Measurements from ENCODE around the gene MED12L.
"Not testable (repeated sequence)": the region's sequence is repeated elsewhere in the genome, so short reads cannot be mapped to it uniquely, and the experiment has no call there.

The MED12L gene

GRCh38 chr3:151168269-151169094 is 83.0 kb downstream of the MED12L start:
- no peak for TF ChIP-seq POLR2A (IDR thresholded peaks at IDR 0.05; ENCODE audit: low read depth, low read length)
- DNase-seq (ENCODE audit: insufficient read length, low spot score) (peak; percentile 26), FAIRE-seq (peak; percentile 53)

DNA sequence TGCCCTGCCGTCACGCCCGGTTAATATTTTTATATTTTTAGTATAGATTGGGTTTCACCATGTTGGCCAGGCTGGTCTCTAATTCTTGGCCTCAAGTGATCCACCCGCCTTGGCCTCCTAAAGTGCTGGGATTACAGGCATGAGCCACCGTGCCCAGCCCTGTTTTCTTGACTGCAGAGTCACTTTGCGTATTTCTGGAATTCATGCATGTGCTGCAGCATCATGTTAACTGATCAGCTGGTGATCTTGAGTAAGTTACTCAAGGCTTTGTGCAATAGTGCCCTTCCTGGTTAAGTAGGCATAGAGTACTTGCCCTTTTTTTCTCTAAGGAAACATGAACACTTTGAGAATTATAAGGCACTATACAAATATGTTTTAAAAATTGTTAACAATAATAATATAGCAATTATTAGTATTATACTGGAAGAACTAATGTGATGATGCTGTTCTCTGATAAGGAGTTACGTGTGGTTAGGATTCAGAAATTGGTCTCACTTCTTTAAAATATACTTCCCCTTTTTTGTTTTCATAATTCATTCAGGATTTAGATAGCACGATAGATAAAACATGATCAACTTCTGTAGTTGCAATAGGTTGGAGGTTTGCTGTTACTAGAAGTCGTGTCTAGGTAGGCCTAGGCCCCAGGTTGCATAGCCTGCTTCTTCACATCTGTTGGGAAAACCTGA is 83.9 kb downstream of the MED12L start:
- FAIRE-seq (no peak), DNase-seq (ENCODE audit: insufficient read length, low spot score) (no peak)
- no peak for TF ChIP-seq POLR2A (IDR thresholded peaks at IDR 0.05; ENCODE audit: low read depth, low read length)

GRCh38 chr3:151169948-151170679 is 84.7 kb downstream of the MED12L start:
- FAIRE-seq, result not testable (repeated sequence)

DNA sequence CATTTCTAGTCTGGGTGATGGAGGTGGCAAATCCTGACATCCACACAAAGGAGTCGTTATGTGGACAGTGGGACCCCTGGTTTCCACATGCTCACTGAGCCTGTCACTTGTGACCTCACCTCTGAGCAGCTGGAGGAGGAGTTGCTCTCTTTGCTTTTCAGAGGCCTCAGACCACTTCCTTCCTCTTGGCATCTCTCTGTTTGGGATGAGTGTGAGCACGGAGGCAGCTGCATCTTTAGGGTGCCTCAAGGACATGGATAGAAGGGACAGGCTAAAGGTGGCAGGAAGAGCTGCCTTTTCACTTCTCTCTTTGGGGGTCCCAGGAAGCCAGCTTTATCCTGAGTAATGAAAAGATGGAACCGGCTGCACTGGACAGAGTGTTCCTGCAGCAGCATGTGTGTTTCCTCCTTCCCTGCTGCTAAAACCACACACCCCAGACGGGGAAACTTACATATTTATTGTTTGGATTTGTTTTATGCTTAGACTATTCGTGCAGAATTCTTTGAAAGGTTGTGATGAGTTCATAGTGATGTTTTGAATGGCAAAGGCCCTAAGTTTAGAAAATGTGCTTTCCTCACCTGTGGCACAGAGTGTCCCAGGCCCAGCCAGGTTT is 85.8 kb downstream of the MED12L start:
- DNase-seq (ENCODE audit: insufficient read length, low spot score) (no peak), FAIRE-seq (no peak)
- TF ChIP-seq POLR2A (IDR thresholded peaks at IDR 0.05; ENCODE audit: low read depth, low read length), result no peak

More at GRCh38 chr3:151169948-151170679, 84.7 kb downstream of the MED12L start:
- not testable (repeated sequence) for DNase-seq (ENCODE audit: insufficient read length, low spot score)

DNA sequence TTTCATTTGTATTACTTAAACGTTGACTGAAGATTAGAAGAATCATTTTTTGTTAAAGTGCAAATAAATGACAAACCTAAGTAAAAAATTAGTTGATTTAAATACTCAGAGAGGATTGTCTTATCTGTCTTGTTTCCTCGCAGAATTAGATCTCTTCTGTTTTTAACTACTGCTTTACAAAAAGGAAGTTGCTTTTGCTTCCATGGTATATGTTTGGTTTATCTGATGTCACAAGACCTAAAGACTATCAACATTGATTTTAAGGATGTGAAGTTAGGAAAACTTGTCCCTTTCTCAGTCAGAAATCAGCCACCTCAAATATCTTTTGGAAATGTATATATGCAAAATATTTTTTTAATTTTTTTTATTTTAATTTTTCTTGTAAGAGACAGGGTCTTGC is 88.9 kb downstream of the MED12L start:
- no peak for DNase-seq (ENCODE audit: insufficient read length, low spot score)
- TF ChIP-seq POLR2A (IDR thresholded peaks at IDR 0.05; ENCODE audit: low read depth, low read length), result no peak
- no peak for FAIRE-seq

GRCh38 chr3:151175952-151176351 is 90.5 kb downstream of the MED12L start:
- TF ChIP-seq POLR2A (IDR thresholded peaks at IDR 0.05; ENCODE audit: low read depth, low read length), result no peak
- DNase-seq (ENCODE audit: insufficient read length, low spot score), result no peak
- FAIRE-seq, result no peak

GRCh38 chr3:151178208-151178845 is 92.9 kb downstream of the MED12L start:
- DNase-seq (ENCODE audit: insufficient read length, low spot score) (no peak), FAIRE-seq (no peak)
- TF ChIP-seq POLR2A (IDR thresholded peaks at IDR 0.05; ENCODE audit: low read depth, low read length), result no peak

- no peak for TF ChIP-seq POLR2A (IDR thresholded peaks at IDR 0.05; ENCODE audit: low read depth, low read length)
- no peak for DNase-seq (ENCODE audit: insufficient read length, low spot score)
- FAIRE-seq, result no peak
These were observed 97.0 kb downstream of the MED12L start for GRCh38 chr3:151182349-151183079.

- DNase-seq (ENCODE audit: insufficient read length, low spot score) (no peak), FAIRE-seq (no peak)
- TF ChIP-seq POLR2A (IDR thresholded peaks at IDR 0.05; ENCODE audit: low read depth, low read length), result no peak
These were observed 97.8 kb downstream of the MED12L start for GRCh38 chr3:151183265-151183671.

- no peak for DNase-seq (ENCODE audit: insufficient read length, low spot score)
- no peak for TF ChIP-seq POLR2A (IDR thresholded peaks at IDR 0.05; ENCODE audit: low read depth, low read length)
- FAIRE-seq, result no peak
These were observed 105.6 kb downstream of the MED12L start for GRCh38 chr3:151191095-151191494.

DNA sequence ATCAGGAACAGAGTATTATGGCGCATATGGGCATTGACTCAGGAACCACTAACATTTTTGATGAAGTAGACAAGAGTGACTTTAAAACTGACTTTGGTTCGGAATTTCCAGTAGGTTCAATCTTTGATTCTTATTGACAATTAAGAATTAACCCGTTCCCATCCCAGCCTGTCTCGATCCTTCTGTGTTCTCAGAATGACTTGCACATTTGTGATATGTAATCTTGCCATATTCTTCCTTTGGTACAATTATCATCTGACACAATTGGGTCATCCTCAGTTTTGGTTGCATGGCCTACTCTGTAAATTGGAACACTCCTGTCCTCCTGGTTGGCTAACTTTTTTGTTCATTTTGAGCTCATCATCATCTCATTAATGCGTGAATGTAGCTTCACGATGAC is 107.1 kb downstream of the MED12L start:
- no peak for FAIRE-seq
- DNase-seq (ENCODE audit: insufficient read length, low spot score), result no peak
- TF ChIP-seq POLR2A (IDR thresholded peaks at IDR 0.05; ENCODE audit: low read depth, low read length), result no peak

GRCh38 chr3:151195826-151196225 is 110.4 kb downstream of the MED12L start:
- DNase-seq (ENCODE audit: insufficient read length, low spot score) (no peak), FAIRE-seq (no peak)
- no peak for TF ChIP-seq POLR2A (IDR thresholded peaks at IDR 0.05; ENCODE audit: low read depth, low read length)

DNA sequence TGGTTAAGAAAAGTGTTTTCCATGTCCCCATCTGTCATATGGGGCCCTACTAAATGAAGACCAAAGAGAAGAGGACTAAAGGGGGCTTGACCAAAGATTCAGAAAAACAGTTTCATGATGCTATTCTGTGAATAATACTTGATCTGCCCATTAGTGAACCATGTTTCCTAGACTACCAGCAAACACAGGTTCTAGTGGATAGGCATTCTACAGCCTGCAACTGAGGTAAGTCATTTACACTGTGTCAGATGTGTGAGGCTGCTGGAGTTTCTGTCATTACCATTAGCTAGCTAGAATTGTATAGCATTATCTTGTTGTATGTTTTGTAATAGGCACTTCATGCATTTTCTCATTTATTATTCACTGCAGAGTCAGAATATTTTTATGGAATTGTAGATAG is 111.0 kb downstream of the MED12L start:
- TF ChIP-seq POLR2A (IDR thresholded peaks at IDR 0.05; ENCODE audit: low read depth, low read length), result no peak
- FAIRE-seq (no peak), DNase-seq (ENCODE audit: insufficient read length, low spot score) (no peak)
